HepG2 (cell line): ENCODE measurements around the gene ACSS3. TPM values are rescaled to one million over a fixed set of nuclear protein-coding genes. Genes with fewer than 3 reads are reported as not detected.

Experiments
- CREBL2 ChIP-seq: sonication (generic); formaldehyde crosslinking; IDR thresholded peaks from 2 replicates; pipeline ENCODE4 v1.8.1; 2023; ENCODE audit warnings: missing genetic modification reagents, mild to moderate bottlenecking, borderline replicate concordance
- FOSL1 ChIP-seq: sonication (generic); formaldehyde crosslinking; IDR thresholded peaks from 2 replicates; pipeline ENCODE4 v1.9.0; 2021; ENCODE audit warnings: missing genetic modification reagents, borderline replicate concordance
- HNF4A ChIP-seq: sonication (generic); formaldehyde crosslinking; IDR thresholded peaks from 2 replicates; pipeline ENCODE4 v1.4.0; 2020; ENCODE audit warnings: missing genetic modification reagents
- JDP2 ChIP-seq: sonication (generic); formaldehyde crosslinking; IDR thresholded peaks from 2 replicates; pipeline ENCODE4 v1.8.1; 2022; ENCODE audit warnings: missing genetic modification reagents, borderline replicate concordance
- NR2F6 ChIP-seq, 2 experiments: IDR thresholded peaks; 2 replicates each; pipeline ENCODE4 v1.6.1; 2016; ENCODE audit warnings: antibody characterized with exemption in 1 of 2, mild to moderate bottlenecking in 1 of 2
- PAXIP1 ChIP-seq: sonication (generic); formaldehyde crosslinking; conservative IDR thresholded peaks from 2 replicates; pipeline ENCODE4 v1.4.0; 2020; ENCODE audit warnings: mild to moderate bottlenecking, missing genetic modification reagents, moderate library complexity
- POLR2A ChIP-seq, 2 experiments: IDR thresholded peaks; 2 replicates each; pipeline ENCODE4 v1.6.1; 2011; ENCODE audit warnings: low read depth in 2 of 2, low read length in 2 of 2, mild to moderate bottlenecking in 1 of 2, moderate library complexity in 1 of 2; ENCODE audit not compliant: insufficient read depth in 1 of 2
- RARA ChIP-seq: IDR thresholded peaks from 2 replicates; pipeline ENCODE4 v1.6.1; 2016; ENCODE audit warnings: missing genetic modification reagents, missing compliant biosample characterization
- SOX13 ChIP-seq, 3 experiments: fragments of 450-650 bp in 1 of 3; sonication (generic) in 1 of 3; formaldehyde crosslinking in 1 of 3; IDR thresholded peaks in 2 of 3; conservative IDR thresholded peaks in 1 of 3; 2 replicates each; pipeline versions ENCODE4 v1.5.0 to v1.6.1; 2016 to 2020; ENCODE audit warnings: antibody characterized with exemption in 1 of 3, mild to moderate bottlenecking in 1 of 3, missing compliant biosample characterization in 1 of 3, missing genetic modification reagents in 1 of 3, moderate library complexity in 1 of 3
- ZMYM4 ChIP-seq: sonication (generic); formaldehyde crosslinking; IDR thresholded peaks from 2 replicates; pipeline ENCODE4 v1.8.1; 2023; ENCODE audit warnings: mild to moderate bottlenecking, missing genetic modification reagents
- ZNF136 ChIP-seq: sonication (generic); formaldehyde crosslinking; IDR thresholded peaks from 2 replicates; pipeline ENCODE4 v1.8.1; 2022; ENCODE audit warnings: low read depth, mild to moderate bottlenecking, moderate library complexity, missing genetic modification reagents
- ZUFSP ChIP-seq: sonication (generic); formaldehyde crosslinking; IDR thresholded peaks from 2 replicates; pipeline ENCODE4 v1.9.0; 2021; ENCODE audit warnings: missing genetic modification reagents, mild to moderate bottlenecking, borderline replicate concordance
- polyA plus RNA-seq, 8 experiments: library from polyadenylated mRNA; depleted of rRNA in 3 of 8; stranded (reverse) in 7 of 8; unstranded in 1 of 8; fragments of >200 nt; fragmentation: Illumina TruSeq in 4 of 8; extraction: Trizol in 4 of 8; gene quantifications; 2 replicates each; pipeline versions ENCODE4 v1.2.1 to v1.2.3, GENCODE V29; 2011 to 2016; ENCODE audit warnings: low read depth in 4 of 8, missing spikeins in 1 of 8, mixed read lengths in 1 of 8; ENCODE audit not compliant: insufficient read depth in 1 of 8
- total RNA-seq, 5 experiments: library from RNA; depleted of rRNA; stranded (reverse); fragments of >200 nt; fragmentation: Illumina TruSeq; extraction: Trizol; gene quantifications; 2 replicates each; pipeline ENCODE4 v1.2.3, GENCODE V29; 2016; ENCODE audit warnings: low read depth in 1 of 5

Gene ACSS3
- total and polyA plus RNA-seq, 2 of the 13 experiments (the other 11 are each of a cell fraction or from before 2014, with no cell fraction given), result 79.5 to 86.3 TPM

- TF ChIP-seq SOX13 (IDR thresholded peaks at IDR 0.05) (no peak), SOX13 (CRISPR knock-in tag; conservative IDR thresholded peaks at IDR 0.05 in 1 of 2, IDR thresholded peaks at IDR 0.05 in 1 of 2) (peak in 1 of 2 experiments; percentile 50; a peak in 2 of 4 replicates), RARA (peak; percentile 38; the same call in 1 of the 2 replicates), HNF4A (peak; percentile 74), NR2F6 (IDR thresholded peaks at IDR 0.05) (peak; percentile 61), NR2F6 (CRISPR knock-in tag; IDR thresholded peaks at IDR 0.05) (no peak), JDP2 (CRISPR knock-in tag) (no peak), CREBL2 (CRISPR knock-in tag) (no peak), PAXIP1 (CRISPR knock-in tag) (peak; percentile 43; the same call in 1 of the 2 replicates), FOSL1 (CRISPR knock-in tag) (no peak), ZMYM4 (peak; percentile 55; the same call in 1 of the 2 replicates), POLR2A (IDR thresholded peaks at IDR 0.05; ENCODE audit: insufficient read depth in 1 of 2, low read depth in 2 of 2, low read length in 2 of 2) (no peak), ZUFSP (no peak), ZNF136 (CRISPR knock-in tag) (no peak)
- TF ChIP-seq, all 625 proteins: peak for 14
These were observed 43.0 kb upstream of the ACSS3 start (continued) for GRCh38 chr12:81034926-81035325.
